B cell (primary cell): Measurements from ENCODE around the gene GOLGA6B. TPM values are rescaled to one million over a fixed set of nuclear protein-coding genes. Genes with fewer than 3 reads are reported as not detected.
"Not testable (repeated sequence)": the region's sequence is repeated elsewhere in the genome, so short reads cannot be mapped to it uniquely, and the experiment has no call there.

Experiments used
- ATAC-seq: fragments of 200-7000 bp; cut with Tn5 transposase; one replicate; pipeline ENCODE4 v1.10.0; 2021; ENCODE audit warnings: low read depth, mild to moderate bottlenecking, moderate number of reproducible peaks, moderate library complexity
- CTCF ChIA-PET: fragments of 350-600 bp; sonication (Branson Sonifier 250); formaldehyde crosslinking; loops from one replicate; lab custom pipeline; 2021; ENCODE audit warnings: antibody characterized with exemption, inconsistent platforms; lab: Charles Lee
- POLR2A ChIA-PET: fragments of 350-600 bp; sonication (Branson Sonifier 250); formaldehyde crosslinking; loops from one replicate; lab custom pipeline; 2021; ENCODE audit warnings: antibody characterized with exemption; lab: Charles Lee
- DNase-seq: peaks from one replicate; pipeline ENCODE4 v3.0.0; 2013
- H2AFZ ChIP-seq: 2 replicates; pipeline ENCODE4 v1.6.1; 2012; ENCODE audit warnings: mild to moderate bottlenecking, low read depth, low read length; ENCODE audit not compliant: insufficient read depth, poor library complexity, severe bottlenecking
- H3K27ac ChIP-seq, 2 donors: 1 replicate in 1 of 2; 2 replicates in 1 of 2; pipeline ENCODE4 v1.5.1; 2012 to 2013; ENCODE audit warnings: low read length in 2 of 2, mild to moderate bottlenecking in 2 of 2, moderate library complexity in 1 of 2
- H3K27me3 ChIP-seq, 4 experiments: fragments of 200-600 bp in 1 of 4; sonication (generic) in 1 of 4; replicated peaks in 1 of 4; 1 replicate in 2 of 4; 2 replicates in 2 of 4; pipeline versions ENCODE4 v1.6.1 to v1.7.0; 2013 to 2016; ENCODE audit warnings: low read length in 3 of 4, mild to moderate bottlenecking in 2 of 4, mixed read lengths in 1 of 4, moderate library complexity in 1 of 4; ENCODE audit not compliant: insufficient read depth in 4 of 4, control insufficient read depth in 3 of 4; ENCODE audit errors: control extremely low read depth in 1 of 4
- H3K36me3 ChIP-seq, 2 experiments: replicated peaks in 1 of 2; 1 replicate in 1 of 2; 2 replicates in 1 of 2; pipeline versions ENCODE4 v1.6.1 to v1.7.1; 2013; ENCODE audit warnings: low read length in 1 of 2; ENCODE audit not compliant: insufficient read depth in 2 of 2, control insufficient read depth in 1 of 2; ENCODE audit errors: control extremely low read depth in 1 of 2, extremely low read depth in 1 of 2
- H3K4me1 ChIP-seq, 2 donors: fragments of 200-600 bp in 1 of 2; sonication (generic) in 1 of 2; 1 replicate in 1 of 2; 2 replicates in 1 of 2; pipeline versions ENCODE4 v1.5.1 to v1.6.1; 2013 to 2017; ENCODE audit warnings: low read length in 2 of 2; ENCODE audit not compliant: control insufficient read depth in 2 of 2, insufficient read depth in 2 of 2
- H3K4me2 ChIP-seq: replicated peaks from 2 replicates; pipeline ENCODE3; 2012; ENCODE audit warnings: mild to moderate bottlenecking, low read depth, low read length; ENCODE audit not compliant: poor library complexity, severe bottlenecking
- H3K4me3 ChIP-seq, 5 experiments: fragments of 200-600 bp in 1 of 5; sonication (generic) in 1 of 5; 1 replicate in 3 of 5; 2 replicates in 2 of 5; pipeline versions ENCODE4 v1.5.1 to v1.7.0; 2011 to 2016; ENCODE audit warnings: low read length in 4 of 5, mild to moderate bottlenecking in 4 of 5, low read depth in 2 of 5, control low read depth in 1 of 5, moderate library complexity in 1 of 5; ENCODE audit not compliant: insufficient read depth in 1 of 5; ENCODE audit errors: control extremely low read depth in 1 of 5, extremely low read depth in 1 of 5
- H3K79me2 ChIP-seq: fragments of 200-600 bp; sonication (generic); one replicate; pipeline ENCODE4 v1.6.0; 2016; ENCODE audit warnings: low read length; ENCODE audit not compliant: control insufficient read depth, insufficient read depth
- H3K9ac ChIP-seq: fragments of 200-600 bp; sonication (generic); 2 replicates; pipeline ENCODE4 v1.6.1; 2017; ENCODE audit warnings: mild to moderate bottlenecking, low read length, moderate library complexity
- H3K9me3 ChIP-seq, 3 donors: one replicate each; pipeline versions ENCODE4 v1.6.1 to v1.7.1; 2013; ENCODE audit warnings: low read length in 2 of 3; ENCODE audit not compliant: control insufficient read depth in 2 of 3, insufficient read depth in 1 of 3; ENCODE audit errors: control extremely low read depth in 1 of 3
- H4K20me1 ChIP-seq: 2 replicates; pipeline ENCODE4 v1.6.0; 2012; ENCODE audit warnings: mild to moderate bottlenecking, low read length; ENCODE audit not compliant: insufficient read depth, control insufficient read depth, poor library complexity, severe bottlenecking
- H3K27ac Mint-ChIP-seq: one replicate; pipeline ENCODE4 v1.8.0; 2021; ENCODE audit warnings: mixed read lengths
- H3K27me3 Mint-ChIP-seq: one replicate; pipeline ENCODE4 v1.8.0; 2021; ENCODE audit warnings: mixed read lengths
- H3K4me1 Mint-ChIP-seq: one replicate; pipeline ENCODE4 v1.8.0; 2021; ENCODE audit warnings: mixed read lengths
- H3K4me3 Mint-ChIP-seq: one replicate; pipeline ENCODE4 v1.8.0; 2021; ENCODE audit warnings: mixed read lengths
- H3K9me3 Mint-ChIP-seq: one replicate; pipeline ENCODE4 v1.8.0; 2022; ENCODE audit warnings: mixed read lengths; ENCODE audit not compliant: insufficient read depth
- EZH2 ChIP-seq: IDR thresholded peaks from 2 replicates; pipeline ENCODE4 v1.6.1; 2012; ENCODE audit warnings: borderline replicate concordance, low read depth, mild to moderate bottlenecking, moderate library complexity, low read length; ENCODE audit not compliant: insufficient read depth, poor library complexity, severe bottlenecking
- WGBS: methylation state at CpG from one replicate; pipeline ENCODE4 v1.1.5; 2013; ENCODE audit warnings: missing lambda C conversion rate; ENCODE audit not compliant: insufficient coverage; 5-methylcytosine and 5-hydroxymethylcytosine counted together
- intact Hi-C: fragments of 100-400 bp; cut with micrococcal nuclease; formaldehyde crosslinking; loops from one replicate; pipeline ENCODE4 v1.10.0; 2022
- polyA plus RNA-seq: library from polyadenylated mRNA; depleted of rRNA; stranded (reverse); fragments of >200 nt; gene quantifications from 2 replicates; pipeline ENCODE4 v1.2.3, GENCODE V29; 2012
- total RNA-seq, 2 donors: library from RNA; stranded (reverse); fragments of 120-200 nt in 1 of 2; gene quantifications; 1 replicate in 1 of 2; 2 replicates in 1 of 2; pipeline versions ENCODE4 v1.2.3 to v1.2.4, GENCODE V29; 2013 to 2022
- TF ChIP-seq, protein P1 (sequence below): fragments of 200-600 bp; IDR thresholded peaks from one replicate; pipeline ENCODE4 v1.8.0; 2022; ENCODE audit warnings: antibody characterized with exemption, mild to moderate bottlenecking

GOLGA6B gene
- total and polyA plus RNA-seq, 2 donors (not counting 1 experiment from before 2014, with no cell fraction given) = 0.06 TPM; not detected in 1

DNA sequence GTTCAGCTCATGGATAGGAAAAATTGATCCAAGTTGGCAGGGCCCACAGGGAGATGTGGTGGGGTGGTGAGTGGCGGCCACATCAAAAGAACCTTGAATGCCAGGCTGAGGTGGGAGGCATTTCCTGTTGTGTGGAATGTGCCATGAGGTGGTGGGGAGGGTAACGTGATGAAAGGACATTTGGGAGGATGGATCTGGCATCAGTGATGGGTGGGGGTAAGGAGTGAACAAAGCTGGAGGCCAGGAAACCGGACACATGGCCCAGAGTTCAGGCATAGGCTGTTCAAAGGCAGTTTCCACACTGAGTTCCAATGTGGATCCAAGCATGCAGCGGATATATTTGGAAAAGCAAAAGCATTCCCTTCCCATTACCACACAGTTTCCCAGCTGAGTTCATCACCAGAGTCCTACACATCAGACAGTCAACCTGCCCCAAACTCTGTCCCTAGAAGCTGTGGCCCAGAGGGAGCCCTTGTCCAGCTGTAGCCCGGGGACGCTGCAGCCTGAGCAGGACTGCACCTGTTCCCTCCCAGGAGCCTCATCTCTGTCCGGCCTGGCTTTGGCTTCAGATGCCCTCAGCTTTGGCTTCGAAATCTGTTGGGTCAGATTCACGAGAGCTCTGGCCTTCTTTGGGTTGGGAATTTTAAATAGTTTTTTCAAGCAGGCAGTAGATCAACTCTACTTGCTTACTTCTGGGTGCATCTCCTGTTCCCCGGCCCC lies 37.8 kb upstream of the GOLGA6B start:
- Histone ChIP-seq H3K4me2 (no peak overlapping the region), H3K27ac (no peak overlapping the region), H3K79me2 (no peaks in the 10 kb centered on the region), H3K27me3 (no peaks in the 10 kb centered on the region), H2AFZ (no peak overlapping the region), H3K9me3 (no peaks in the 10 kb centered on the region), H4K20me1 (no peaks in the 10 kb centered on the region), H3K36me3 (no peaks in the 10 kb centered on the region), H3K9ac (no peak overlapping the region), H3K4me3 (no peak overlapping the region), H3K4me1 (no peaks in the 10 kb centered on the region)
- H3K27me3 Mint-ChIP-seq = no peaks in the 10 kb centered on the region
- DNase-seq (no peak), ATAC-seq (no peak)
- ChIA-PET POLR2A (no interaction called here), CTCF (no interaction called here)
- no peak overlapping the region for H3K4me3 Mint-ChIP-seq
- no peak overlapping the region for H3K27ac Mint-ChIP-seq
- 88% methylated on average over 10 of the region's 10 CpGs for WGBS
- intact Hi-C loops = no loop called here
- TF ChIP-seq EZH2 = no peak
- TF ChIP-seq, protein P1, sequence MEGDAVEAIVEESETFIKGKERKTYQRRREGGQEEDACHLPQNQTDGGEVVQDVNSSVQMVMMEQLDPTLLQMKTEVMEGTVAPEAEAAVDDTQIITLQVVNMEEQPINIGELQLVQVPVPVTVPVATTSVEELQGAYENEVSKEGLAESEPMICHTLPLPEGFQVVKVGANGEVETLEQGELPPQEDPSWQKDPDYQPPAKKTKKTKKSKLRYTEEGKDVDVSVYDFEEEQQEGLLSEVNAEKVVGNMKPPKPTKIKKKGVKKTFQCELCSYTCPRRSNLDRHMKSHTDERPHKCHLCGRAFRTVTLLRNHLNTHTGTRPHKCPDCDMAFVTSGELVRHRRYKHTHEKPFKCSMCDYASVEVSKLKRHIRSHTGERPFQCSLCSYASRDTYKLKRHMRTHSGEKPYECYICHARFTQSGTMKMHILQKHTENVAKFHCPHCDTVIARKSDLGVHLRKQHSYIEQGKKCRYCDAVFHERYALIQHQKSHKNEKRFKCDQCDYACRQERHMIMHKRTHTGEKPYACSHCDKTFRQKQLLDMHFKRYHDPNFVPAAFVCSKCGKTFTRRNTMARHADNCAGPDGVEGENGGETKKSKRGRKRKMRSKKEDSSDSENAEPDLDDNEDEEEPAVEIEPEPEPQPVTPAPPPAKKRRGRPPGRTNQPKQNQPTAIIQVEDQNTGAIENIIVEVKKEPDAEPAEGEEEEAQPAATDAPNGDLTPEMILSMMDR = no peak
- no peaks in the 10 kb centered on the region for H3K4me1 Mint-ChIP-seq
- H3K9me3 Mint-ChIP-seq = no peaks in the 10 kb centered on the region

DNA sequence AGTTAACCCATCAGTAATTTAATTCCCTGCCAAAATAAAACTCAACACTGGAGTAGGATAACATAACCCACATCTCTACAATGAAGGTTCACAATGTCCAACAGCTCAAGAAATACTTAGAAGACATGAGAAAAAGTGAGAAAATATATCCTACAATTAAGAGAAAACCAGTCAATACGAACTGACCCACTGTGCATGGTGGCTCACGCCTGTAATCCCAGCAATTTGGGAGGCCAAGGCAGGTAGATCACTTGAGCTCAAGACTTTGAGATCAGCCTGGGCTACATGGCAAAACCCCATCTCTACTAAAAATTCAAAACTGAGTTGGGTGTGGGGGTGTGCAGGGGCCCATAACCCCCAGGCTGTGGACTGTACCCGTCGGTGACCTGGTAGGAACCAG lies 30.6 kb upstream of the GOLGA6B start:
- H3K9ac ChIP-seq, H3K27me3 Mint-ChIP-seq, H3K27me3 ChIP-seq, H2AFZ ChIP-seq, H3K4me1 Mint-ChIP-seq, DNase-seq, H3K27ac ChIP-seq, CTCF ChIA-PET, H3K79me2 ChIP-seq, H3K4me3 ChIP-seq, H4K20me1 ChIP-seq, H3K4me3 Mint-ChIP-seq, H3K9me3 ChIP-seq, H3K36me3 ChIP-seq, H3K9me3 Mint-ChIP-seq, intact Hi-C loops, H3K4me1 ChIP-seq, H3K4me2 ChIP-seq, POLR2A ChIA-PET, H3K27ac Mint-ChIP-seq, ATAC-seq: not testable (repeated sequence)
- WGBS = 100% methylated on average over 1 of the region's 4 CpGs

DNA sequence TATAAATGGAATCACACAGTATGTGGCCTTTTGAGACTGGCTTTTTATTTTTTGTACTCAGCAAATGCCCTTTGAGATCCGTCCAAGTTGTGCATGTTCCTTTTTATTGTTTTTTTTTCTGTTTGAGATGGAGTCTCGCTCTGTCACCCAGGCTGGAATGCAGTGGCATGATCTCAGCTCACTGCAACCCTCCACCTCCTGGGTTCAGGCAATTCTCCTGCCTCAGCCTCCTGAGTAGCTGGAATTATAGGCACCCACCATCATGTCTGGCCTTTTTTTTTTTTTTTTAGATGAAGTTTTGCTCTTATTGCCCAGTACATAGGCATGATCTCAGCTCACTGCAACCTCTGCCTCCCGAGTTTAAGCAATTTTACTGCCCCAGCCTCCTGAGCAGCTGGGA lies 28.3 kb upstream of the GOLGA6B start:
- intact Hi-C loops, H3K9me3 Mint-ChIP-seq, H3K36me3 ChIP-seq, H3K4me1 Mint-ChIP-seq, H3K9ac ChIP-seq, H3K27me3 ChIP-seq, H3K27me3 Mint-ChIP-seq, H3K9me3 ChIP-seq, H4K20me1 ChIP-seq, CTCF ChIA-PET, ATAC-seq, H2AFZ ChIP-seq, H3K4me2 ChIP-seq, H3K27ac Mint-ChIP-seq, H3K27ac ChIP-seq, H3K4me3 Mint-ChIP-seq, H3K4me1 ChIP-seq, H3K79me2 ChIP-seq, DNase-seq, H3K4me3 ChIP-seq: not testable (repeated sequence)
- WGBS = 100% methylated on average over 1 of the region's 3 CpGs
- POLR2A ChIA-PET = interaction anchor here (0.6 kb wide), 1 partner anchor 118 kb away, joined by 4 read pairs; no protein-coding TSS in a partner anchor
